ENCODE data around the gene B4GAT1. TPM values are rescaled to one million over a fixed set of nuclear protein-coding genes. Genes with fewer than 3 reads are reported as not detected.

The B4GAT1 gene
- total and polyA plus RNA-seq, 10 of the 15 experiments (the other 5 are each of a cell fraction or from before 2014, with no cell fraction given), result 0.55 to 11.1 (median 4.3) TPM

GRCh38 chr11:66345316-66345649, 2.1 kb downstream of the B4GAT1 start:
- SMC1A ChIA-PET (ENCODE audit: uncharacterized antibody, unreplicated experiment), result interaction anchor here (0.6 to 2.3 kb wide), 6 partner anchors 9 to 333 kb away, joined by 3 to 7 read pairs (median 4); partner anchors contain the start of genes MRPL11, RBM4B, RIN1 and SLC29A2
- no TSS peak for BruUV-seq (replicated peaks)
- peak overlapping the region; percentile 79 for H2AFZ ChIP-seq (ENCODE audit: control insufficient read depth, low read depth, low read length)
- RAD21 ChIA-PET (ENCODE audit: unreplicated experiment), result interaction anchor here (1.0 to 2.0 kb wide), 6 partner anchors 9 to 56 kb away, joined by 3 to 10 read pairs (median 4); partner anchors contain the start of genes RIN1, SLC29A2 and YIF1A
- peaks cover 0 to 11% of the 10 kb centered on the region in 2 experiments; a peak in 2 of 4 replicates for H3K36me3 ChIP-seq (ENCODE audit: control insufficient read depth in 2 of 2, insufficient read depth in 2 of 2, low read length in 1 of 2)
- peaks cover 17% of the 10 kb centered on the region for H3K79me2 ChIP-seq (ENCODE audit: control insufficient read depth, insufficient read depth, low read length)
- in situ Hi-C loops (cut with MboI), result no loop called here
- H3K4me3 ChIP-seq, result peak overlapping the region; percentile 87
- WGBS (ENCODE audit: insufficient coverage, insufficient replicate concordance, low lambda C conversion rate, missing lambda C conversion rate), result 6% methylated on average over 7 of the region's 7 CpGs
- DNase-seq (ENCODE audit: low read depth, low spot score), result no peak
- H3K4me2 ChIP-seq (ENCODE audit: control insufficient read depth, insufficient read depth), result peak overlapping the region; percentile 83
- no peak for TF ChIP-seq CUX1 (IDR thresholded peaks at IDR 0.05; ENCODE audit: insufficient replicate concordance, low read depth, low read length)
- no peak for TF ChIP-seq SMAD5 (IDR thresholded peaks at IDR 0.05; ENCODE audit: low read depth)
- no peak for TF ChIP-seq HSF1 (IDR thresholded peaks at IDR 0.05; ENCODE audit: low read depth, low read length)
- 0 out of 2 replicates have a peak, but pooled peaks have one; percentile 4 for TF ChIP-seq MAX (IDR thresholded peaks at IDR 0.05; ENCODE audit: low read depth, low read length)
- no peak for TF ChIP-seq IRF3 (IDR thresholded peaks at IDR 0.05)
- peak; percentile 77; the same call in 1 of the 2 replicates for TF ChIP-seq MLLT1 (IDR thresholded peaks at IDR 0.05)
- TF ChIP-seq ELK1 (IDR thresholded peaks at IDR 0.05; ENCODE audit: low read depth, low read length), result 0 out of 2 replicates have a peak, but pooled peaks have one; percentile 1
- TF ChIP-seq PAX5 (IDR thresholded peaks at IDR 0.05; ENCODE audit: borderline replicate concordance, low read depth, low read length), result 0 out of 2 replicates have a peak, but pooled peaks have one; percentile 2
- H3K27me3 ChIP-seq (replicated peaks in 1 of 2; ENCODE audit: control insufficient read depth in 2 of 2, insufficient read depth in 2 of 2, low read length in 1 of 2), result no peaks in the 10 kb centered on the region
- peak; percentile 17 for ATAC-seq
- CTCF ChIA-PET, result interaction anchor here (0.9 to 7.4 kb wide), 9 partner anchors 9 to 46 kb away, joined by 3 to 44 read pairs (median 4); partner anchors contain the start of genes RIN1 and SLC29A2
- POLR2A ChIA-PET, result interaction anchor here (0.8 to 3.9 kb wide), 4 partner anchors 10 to 57 kb away, joined by 3 to 19 read pairs (median 12); partner anchors contain the start of genes RIN1 and YIF1A
- H3K9me3 ChIP-seq (replicated peaks; ENCODE audit: control insufficient read depth, insufficient read depth, low read length), result no peaks in the 10 kb centered on the region
- FAIRE-seq, result no peak
- H3K9ac ChIP-seq (ENCODE audit: control insufficient read depth, insufficient read depth, low read length), result peak overlapping the region; percentile 19; the same call in 1 of the 2 replicates
- intact Hi-C loops (cut with micrococcal nuclease; ENCODE audit: unreplicated experiment), result loop anchor here (2.0 kb wide), 1 partner anchor 32 kb away; no protein-coding TSS in a partner anchor
- H4K20me1 ChIP-seq (ENCODE audit: control insufficient read depth, insufficient read depth), result no peaks in the 10 kb centered on the region
- H3K27ac ChIP-seq (ENCODE audit: control insufficient read depth, insufficient read depth), result peak overlapping the region; percentile 57; the same call in 1 of the 2 replicates
- H3K4me1 ChIP-seq (ENCODE audit: control insufficient read depth, insufficient read depth, low read length), result peaks cover 17% of the 10 kb centered on the region
